Suppressor macrophage treated with lipopolysaccharide for 4 hours (primary cell): ENCODE measurements around the gene CIPC.

Experiments used
- DNase-seq: peaks from one replicate; pipeline ENCODE4 v3.0.0-alpha.2; 2020

Gene CIPC

GRCh38 chr14:77071938-77072388 lies 26.1 kb upstream of the CIPC start:
- DNase-seq: no peak

- no peak for DNase-seq
Measured at GRCh38 chr14:77074969-77075368, 23.1 kb upstream of the CIPC start.

GRCh38 chr14:77076113-77076631 lies 21.9 kb upstream of the CIPC start:
- peak; percentile 49 for DNase-seq

GRCh38 chr14:77077040-77077439 lies 21.0 kb upstream of the CIPC start:
- no peak for DNase-seq

GRCh38 chr14:77082356-77082755 lies 15.7 kb upstream of the CIPC start:
- no peak for DNase-seq

GRCh38 chr14:77083082-77083481 lies 15.0 kb upstream of the CIPC start:
- DNase-seq: no peak

GRCh38 chr14:77084985-77085384 lies 13.1 kb upstream of the CIPC start:
- DNase-seq: no peak

GRCh38 chr14:77085538-77085937 lies 12.5 kb upstream of the CIPC start:
- DNase-seq: no peak

- no peak for DNase-seq
Measured at GRCh38 chr14:77086017-77086727, 11.9 kb upstream of the CIPC start.

- DNase-seq: no peak
Measured at GRCh38 chr14:77086951-77087350, 11.1 kb upstream of the CIPC start.

- DNase-seq: no peak
Measured at GRCh38 chr14:77087631-77088030, 10.4 kb upstream of the CIPC start.

GRCh38 chr14:77088219-77088618 lies 9.8 kb upstream of the CIPC start:
- DNase-seq: no peak

GRCh38 chr14:77088645-77089044 lies 9.4 kb upstream of the CIPC start:
- DNase-seq: no peak

- DNase-seq: no peak
Measured at GRCh38 chr14:77091518-77091917, 6.5 kb upstream of the CIPC start.

GRCh38 chr14:77092676-77093075 lies 5.4 kb upstream of the CIPC start:
- no peak for DNase-seq

- peak; percentile 87 for DNase-seq
Measured at GRCh38 chr14:77094672-77095284, 3.3 kb upstream of the CIPC start.

- peak; percentile 66 for DNase-seq
Measured at GRCh38 chr14:77097006-77097699, 905 bp upstream of the CIPC start.

GRCh38 chr14:77098529-77099353 lies 683 bp downstream of the CIPC start:
- DNase-seq: no peak

- DNase-seq: peak; percentile 68
Measured at GRCh38 chr14:77099425-77100167, 1.5 kb downstream of the CIPC start.

- DNase-seq: no peak
Measured at GRCh38 chr14:77100961-77101360, 2.9 kb downstream of the CIPC start.

GRCh38 chr14:77102154-77102553 lies 4.1 kb downstream of the CIPC start:
- no peak for DNase-seq

GRCh38 chr14:77103475-77103874 lies 5.4 kb downstream of the CIPC start:
- DNase-seq: no peak
